Parathyroid adenoma (tissue), 2 donors: Measurements from ENCODE around the gene FAM53B.
A peak's percentile ranks its signal among the peaks of the same experiment; 100 is the strongest.

Experiments used
- H2AFZ ChIP-seq: fragments of 300-600 bp; sonication (generic); one replicate; pipeline ENCODE4 v1.7.0; 2017; ENCODE audit warnings: antibody characterized with exemption, mild to moderate bottlenecking
- H3K27ac ChIP-seq: fragments of 300-600 bp; sonication (generic); one replicate; pipeline ENCODE4 v1.7.0; 2017
- H3K27me3 ChIP-seq: fragments of 300-600 bp; sonication (generic); one replicate; pipeline ENCODE4 v1.7.0; 2017; ENCODE audit warnings: low read length; ENCODE audit not compliant: control insufficient read depth, insufficient read depth
- H3K36me3 ChIP-seq: fragments of 300-600 bp; sonication (generic); one replicate; pipeline ENCODE4 v1.7.0; 2017; ENCODE audit warnings: low read length; ENCODE audit not compliant: control insufficient read depth, insufficient read depth
- H3K4me1 ChIP-seq: fragments of 300-600 bp; sonication (generic); one replicate; pipeline ENCODE4 v1.7.0; 2017; ENCODE audit warnings: control low read depth
- H3K4me2 ChIP-seq: fragments of 300-600 bp; sonication (generic); one replicate; pipeline ENCODE4 v1.7.0; 2017; ENCODE audit warnings: low read length
- H3K4me3 ChIP-seq: fragments of 300-600 bp; sonication (generic); one replicate; pipeline ENCODE4 v1.7.0; 2017; ENCODE audit warnings: low read depth, low read length
- H3K79me2 ChIP-seq: fragments of 300-600 bp; sonication (generic); one replicate; pipeline ENCODE4 v1.7.0; 2017; ENCODE audit warnings: control low read depth
- H3K9ac ChIP-seq: fragments of 300-600 bp; sonication (generic); one replicate; pipeline ENCODE4 v1.7.0; 2017; ENCODE audit warnings: mild to moderate bottlenecking
- H3K9me3 ChIP-seq: fragments of 300-600 bp; sonication (generic); one replicate; pipeline ENCODE4 v1.7.0; 2017; ENCODE audit warnings: low read length; ENCODE audit not compliant: control insufficient read depth
- CTCF ChIP-seq: fragments of 300-600 bp; sonication (generic); IDR thresholded peaks from one replicate; pipeline ENCODE4 v1.7.0; 2017; ENCODE audit warnings: antibody characterized with exemption, mild to moderate bottlenecking
- donor health status: primary hyperparathyroidism.

The FAM53B gene

GRCh38 chr10:124732931-124733570 is 11.1 kb downstream of the FAM53B start:
- Histone ChIP-seq H3K4me1 (peaks cover 66% of the 10 kb centered on the region), H3K9ac (no peak overlapping the region)

GRCh38 chr10:124731551-124731950 is 12.6 kb downstream of the FAM53B start:
- Histone ChIP-seq H3K27me3 (no peaks in the 10 kb centered on the region), H3K4me2 (no peak overlapping the region), H2AFZ (no peak overlapping the region), H3K9ac (no peak overlapping the region), H3K4me1 (peaks cover 60% of the 10 kb centered on the region), H3K79me2 (peaks cover 59% of the 10 kb centered on the region), H3K9me3 (no peaks in the 10 kb centered on the region), H3K27ac (peak overlapping the region; percentile 94), H3K4me3 (no peak overlapping the region), H3K36me3 (no peaks in the 10 kb centered on the region)
- no peak for TF ChIP-seq CTCF

More at GRCh38 chr10:124732931-124733570, 11.1 kb downstream of the FAM53B start:
- no peaks in the 10 kb centered on the region for H3K27me3 ChIP-seq
- H2AFZ ChIP-seq: peak overlapping the region; percentile 47
- no peaks in the 10 kb centered on the region for H3K36me3 ChIP-seq
- peak overlapping the region; percentile 94 for H3K27ac ChIP-seq
- peak overlapping the region; percentile 58 for H3K4me2 ChIP-seq
- H3K4me3 ChIP-seq: peak overlapping the region; percentile 20
- no peaks in the 10 kb centered on the region for H3K9me3 ChIP-seq
- H3K79me2 ChIP-seq: peaks cover 67% of the 10 kb centered on the region
- TF ChIP-seq CTCF: no peak

- Histone ChIP-seq H3K4me3 (no peak overlapping the region), H3K36me3 (no peaks in the 10 kb centered on the region), H3K9ac (no peak overlapping the region), H3K9me3 (no peaks in the 10 kb centered on the region), H3K27me3 (no peaks in the 10 kb centered on the region), H3K4me1 (peaks cover 57% of the 10 kb centered on the region), H3K27ac (no peak overlapping the region), H2AFZ (no peak overlapping the region), H3K4me2 (no peak overlapping the region), H3K79me2 (peaks cover 63% of the 10 kb centered on the region)
- TF ChIP-seq CTCF: no peak
Measured at GRCh38 chr10:124730790-124731189, 13.4 kb downstream of the FAM53B start.

- no peak overlapping the region for H3K9ac ChIP-seq
- peaks cover 69% of the 10 kb centered on the region for H3K79me2 ChIP-seq
- no peaks in the 10 kb centered on the region for H3K9me3 ChIP-seq
- H2AFZ ChIP-seq: no peak overlapping the region
- peaks cover 60% of the 10 kb centered on the region for H3K4me1 ChIP-seq
- H3K36me3 ChIP-seq: no peaks in the 10 kb centered on the region
- H3K4me3 ChIP-seq: no peak overlapping the region
- H3K4me2 ChIP-seq: peak overlapping the region; percentile 16
- peak overlapping the region; percentile 1 for H3K27ac ChIP-seq
- no peaks in the 10 kb centered on the region for H3K27me3 ChIP-seq
- no peak for TF ChIP-seq CTCF
Measured at GRCh38 chr10:124728830-124729661, 15.1 kb downstream of the FAM53B start.
